C4-2B (cell line): ENCODE results near the gene RELN.

Experiments used
- ZFX ChIP-seq: fragments of 450-650 bp; IDR thresholded peaks from 2 replicates; pipeline ENCODE4 v1.6.1; 2017
- TF ChIP-seq, protein P1 (sequence below): fragments of 450-650 bp; conservative IDR thresholded peaks from 2 replicates; pipeline ENCODE4 v1.5.1; 2017; ENCODE audit warnings: mild to moderate bottlenecking

DNA sequence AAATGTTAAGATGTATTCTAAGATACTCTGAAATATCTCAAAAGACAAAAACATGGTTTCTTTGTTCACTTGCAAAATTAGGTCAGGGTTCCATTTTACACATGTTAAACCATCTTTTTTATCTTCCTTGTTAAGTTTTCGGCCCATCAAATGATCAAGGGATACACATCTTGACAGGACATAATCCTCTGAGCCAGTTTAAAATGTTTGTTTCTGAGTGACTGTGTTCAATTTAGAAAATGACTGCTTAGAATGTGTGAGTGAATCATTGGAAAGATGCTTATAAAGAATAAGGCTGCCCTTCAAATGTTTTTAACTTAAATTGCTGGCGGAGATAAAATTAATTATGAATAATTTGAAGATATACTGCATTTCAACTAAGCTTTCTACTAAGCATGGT lies 447.5 kb downstream of the RELN start:
- TF ChIP-seq, protein P1, sequence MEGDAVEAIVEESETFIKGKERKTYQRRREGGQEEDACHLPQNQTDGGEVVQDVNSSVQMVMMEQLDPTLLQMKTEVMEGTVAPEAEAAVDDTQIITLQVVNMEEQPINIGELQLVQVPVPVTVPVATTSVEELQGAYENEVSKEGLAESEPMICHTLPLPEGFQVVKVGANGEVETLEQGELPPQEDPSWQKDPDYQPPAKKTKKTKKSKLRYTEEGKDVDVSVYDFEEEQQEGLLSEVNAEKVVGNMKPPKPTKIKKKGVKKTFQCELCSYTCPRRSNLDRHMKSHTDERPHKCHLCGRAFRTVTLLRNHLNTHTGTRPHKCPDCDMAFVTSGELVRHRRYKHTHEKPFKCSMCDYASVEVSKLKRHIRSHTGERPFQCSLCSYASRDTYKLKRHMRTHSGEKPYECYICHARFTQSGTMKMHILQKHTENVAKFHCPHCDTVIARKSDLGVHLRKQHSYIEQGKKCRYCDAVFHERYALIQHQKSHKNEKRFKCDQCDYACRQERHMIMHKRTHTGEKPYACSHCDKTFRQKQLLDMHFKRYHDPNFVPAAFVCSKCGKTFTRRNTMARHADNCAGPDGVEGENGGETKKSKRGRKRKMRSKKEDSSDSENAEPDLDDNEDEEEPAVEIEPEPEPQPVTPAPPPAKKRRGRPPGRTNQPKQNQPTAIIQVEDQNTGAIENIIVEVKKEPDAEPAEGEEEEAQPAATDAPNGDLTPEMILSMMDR = no peak
- TF ChIP-seq ZFX = no peak
